IMR-90 (cell line): Measurements from ENCODE around the gene CEP85.

Experiments
- BHLHE40 ChIP-seq: fragments of 150-350 bp; IDR thresholded peaks from 2 replicates; pipeline ENCODE4 v1.6.1; 2016; ENCODE audit warnings: mild to moderate bottlenecking, low read depth, low read length
- CEBPB ChIP-seq: IDR thresholded peaks from 2 replicates; pipeline ENCODE4 v1.6.1; 2012; ENCODE audit warnings: low read depth, low read length, improper control_type of control experiment
- CHD1 ChIP-seq: IDR thresholded peaks from 2 replicates; pipeline ENCODE4 v1.6.1; 2012; ENCODE audit warnings: low read depth, low read length, improper control_type of control experiment
- CTCF ChIP-seq: conservative IDR thresholded peaks from 2 replicates; pipeline ENCODE4 v1.5.1; 2012; ENCODE audit warnings: mild to moderate bottlenecking, low read depth, low read length, improper control_type of control experiment
- ELK1 ChIP-seq: fragments of 150-350 bp; IDR thresholded peaks from 2 replicates; pipeline ENCODE4 v1.6.1; 2016; ENCODE audit warnings: low read depth, mild to moderate bottlenecking, low read length, moderate library complexity, borderline replicate concordance
- FOS ChIP-seq: fragments of 150-350 bp; IDR thresholded peaks from 2 replicates; pipeline ENCODE4 v1.6.1; 2016; ENCODE audit warnings: low read depth, low read length
- MAFK ChIP-seq: IDR thresholded peaks from 2 replicates; pipeline ENCODE4 v1.6.1; 2012; ENCODE audit warnings: low read depth, low read length, improper control_type of control experiment
- MXI1 ChIP-seq: IDR thresholded peaks from 2 replicates; pipeline ENCODE4 v1.6.1; 2012; ENCODE audit warnings: low read depth, mild to moderate bottlenecking, low read length, moderate library complexity, borderline replicate concordance
- POLR2A ChIP-seq: IDR thresholded peaks from 2 replicates; pipeline ENCODE4 v1.6.1; 2012; ENCODE audit warnings: mild to moderate bottlenecking, low read depth, low read length
- RAD21 ChIP-seq: IDR thresholded peaks from 2 replicates; pipeline ENCODE4 v1.6.1; 2012; ENCODE audit warnings: low read length, improper control_type of control experiment
- RFX5 ChIP-seq: IDR thresholded peaks from 2 replicates; pipeline ENCODE4 v1.8.0; 2012; ENCODE audit warnings: low read depth, mild to moderate bottlenecking, low read length, moderate library complexity
- SMC3 ChIP-seq: fragments of 150-350 bp; IDR thresholded peaks from 2 replicates; pipeline ENCODE4 v1.6.1; 2016; ENCODE audit warnings: low read depth, mild to moderate bottlenecking, antibody characterized with exemption, low read length, moderate library complexity

- no peak for TF ChIP-seq SMC3
- TF ChIP-seq CTCF = no peak
- TF ChIP-seq POLR2A = no peak
- no peak for TF ChIP-seq MXI1
- no peak for TF ChIP-seq RAD21
- no peak for TF ChIP-seq BHLHE40
- TF ChIP-seq CEBPB = no peak
- no peak for TF ChIP-seq RFX5
- no peak for TF ChIP-seq ELK1
- no peak for TF ChIP-seq MAFK
- TF ChIP-seq CHD1 = no peak
- TF ChIP-seq FOS = no peak
Measured at GRCh38 chr1:26277261-26277661, 43.3 kb downstream of the CEP85 start.
